IMR-90 (cell line): ENCODE results near the gene ACOXL.

Source experiments
- BHLHE40 ChIP-seq: fragments of 150-350 bp; IDR thresholded peaks from 2 replicates; pipeline ENCODE4 v1.6.1; 2016; ENCODE audit warnings: mild to moderate bottlenecking, low read depth, low read length
- CEBPB ChIP-seq: IDR thresholded peaks from 2 replicates; pipeline ENCODE4 v1.6.1; 2012; ENCODE audit warnings: low read depth, low read length, improper control_type of control experiment
- CHD1 ChIP-seq: IDR thresholded peaks from 2 replicates; pipeline ENCODE4 v1.6.1; 2012; ENCODE audit warnings: low read depth, low read length, improper control_type of control experiment
- MAZ ChIP-seq: IDR thresholded peaks from 2 replicates; pipeline ENCODE4 v1.6.1; 2012; ENCODE audit warnings: low read depth, mild to moderate bottlenecking, low read length, improper control_type of control experiment, moderate library complexity, borderline replicate concordance
- NFE2L2 ChIP-seq: fragments of 150-350 bp; IDR thresholded peaks from 2 replicates; pipeline ENCODE4 v1.6.1; 2016; ENCODE audit warnings: low read depth, mild to moderate bottlenecking, low read length
- POLR2A ChIP-seq: IDR thresholded peaks from 2 replicates; pipeline ENCODE4 v1.6.1; 2012; ENCODE audit warnings: mild to moderate bottlenecking, low read depth, low read length
- RAD21 ChIP-seq: IDR thresholded peaks from 2 replicates; pipeline ENCODE4 v1.6.1; 2012; ENCODE audit warnings: low read length, improper control_type of control experiment
- RCOR1 ChIP-seq: IDR thresholded peaks from 2 replicates; pipeline ENCODE4 v1.6.1; 2012; ENCODE audit warnings: mild to moderate bottlenecking, low read length, improper control_type of control experiment; ENCODE audit not compliant: insufficient replicate concordance
- RFX5 ChIP-seq: IDR thresholded peaks from 2 replicates; pipeline ENCODE4 v1.8.0; 2012; ENCODE audit warnings: low read depth, mild to moderate bottlenecking, low read length, moderate library complexity
- SMC3 ChIP-seq: fragments of 150-350 bp; IDR thresholded peaks from 2 replicates; pipeline ENCODE4 v1.6.1; 2016; ENCODE audit warnings: low read depth, mild to moderate bottlenecking, antibody characterized with exemption, low read length, moderate library complexity
- USF2 ChIP-seq: fragments of 150-350 bp; IDR thresholded peaks from 2 replicates; pipeline ENCODE4 v1.6.1; 2017; ENCODE audit warnings: mild to moderate bottlenecking, antibody characterized with exemption, low read length, low read depth
- TF ChIP-seq, protein P1 (sequence below): conservative IDR thresholded peaks from 2 replicates; pipeline ENCODE4 v1.5.1; 2012; ENCODE audit warnings: mild to moderate bottlenecking, low read depth, low read length, improper control_type of control experiment

DNA sequence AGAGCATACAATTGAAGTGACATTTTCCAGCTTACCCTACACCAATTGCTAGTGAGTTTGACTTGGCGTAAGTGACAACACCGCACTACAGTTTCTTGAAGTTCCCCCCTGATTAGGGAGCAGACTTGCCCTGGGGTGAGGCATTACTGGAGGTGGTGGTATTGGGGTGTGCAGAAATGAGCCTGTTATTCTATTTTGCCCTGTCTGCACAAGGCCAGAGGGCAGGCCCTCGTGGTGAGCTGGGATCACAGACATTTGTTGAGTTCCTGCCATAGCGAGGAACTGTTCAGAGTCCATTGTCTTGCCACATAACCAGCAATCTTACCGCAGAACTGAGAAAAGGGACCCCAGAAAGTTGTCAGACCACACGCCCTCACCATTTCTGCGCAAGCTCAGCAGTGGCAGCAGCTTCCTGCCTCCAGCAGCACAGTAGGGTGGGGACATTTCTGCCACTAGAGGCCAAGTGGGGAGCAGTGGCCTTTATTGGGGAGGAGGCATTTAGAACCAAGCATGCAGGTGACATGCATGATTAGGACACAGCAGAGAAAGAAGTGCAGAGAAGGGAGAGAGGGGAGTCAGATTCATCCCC is 284.8 kb downstream of the ACOXL start:
- TF ChIP-seq, protein P1, sequence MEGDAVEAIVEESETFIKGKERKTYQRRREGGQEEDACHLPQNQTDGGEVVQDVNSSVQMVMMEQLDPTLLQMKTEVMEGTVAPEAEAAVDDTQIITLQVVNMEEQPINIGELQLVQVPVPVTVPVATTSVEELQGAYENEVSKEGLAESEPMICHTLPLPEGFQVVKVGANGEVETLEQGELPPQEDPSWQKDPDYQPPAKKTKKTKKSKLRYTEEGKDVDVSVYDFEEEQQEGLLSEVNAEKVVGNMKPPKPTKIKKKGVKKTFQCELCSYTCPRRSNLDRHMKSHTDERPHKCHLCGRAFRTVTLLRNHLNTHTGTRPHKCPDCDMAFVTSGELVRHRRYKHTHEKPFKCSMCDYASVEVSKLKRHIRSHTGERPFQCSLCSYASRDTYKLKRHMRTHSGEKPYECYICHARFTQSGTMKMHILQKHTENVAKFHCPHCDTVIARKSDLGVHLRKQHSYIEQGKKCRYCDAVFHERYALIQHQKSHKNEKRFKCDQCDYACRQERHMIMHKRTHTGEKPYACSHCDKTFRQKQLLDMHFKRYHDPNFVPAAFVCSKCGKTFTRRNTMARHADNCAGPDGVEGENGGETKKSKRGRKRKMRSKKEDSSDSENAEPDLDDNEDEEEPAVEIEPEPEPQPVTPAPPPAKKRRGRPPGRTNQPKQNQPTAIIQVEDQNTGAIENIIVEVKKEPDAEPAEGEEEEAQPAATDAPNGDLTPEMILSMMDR = no peak
- no peak for TF ChIP-seq CEBPB
- no peak for TF ChIP-seq BHLHE40
- no peak for TF ChIP-seq POLR2A
- TF ChIP-seq CHD1 = no peak
- TF ChIP-seq MAZ = no peak
- no peak for TF ChIP-seq RFX5
- no peak for TF ChIP-seq NFE2L2
- no peak for TF ChIP-seq RAD21
- TF ChIP-seq SMC3 = no peak
- no peak for TF ChIP-seq USF2
- no peak for TF ChIP-seq RCOR1
